Globus pallidus (tissue), 1 donor: ENCODE data around the gene POLR1F.
"Not testable (repeated sequence)": the region's sequence is repeated elsewhere in the genome, so short reads cannot be mapped to it uniquely, and the experiment has no call there.

Experiments used
- DNase-seq: peaks from one replicate; pipeline ENCODE4 v3.0.0-alpha.2; 2015; ENCODE audit warnings: low spot score

Gene POLR1F

GRCh38 chr7:19708397-19709248 lies at the start of gene POLR1F:
POLR1F (minus strand) TSS chr7:19709037; CDS start chr7:19709016, 21 bp downstream.
- DNase-seq, result peak; percentile 96

- DNase-seq, result no peak
These were observed 45.8 kb upstream of the POLR1F start for GRCh38 chr7:19754521-19755116.

GRCh38 chr7:19752020-19752419 lies 43.2 kb upstream of the POLR1F start:
- no peak for DNase-seq

GRCh38 chr7:19749658-19750057 lies 40.8 kb upstream of the POLR1F start:
- DNase-seq, result no peak

GRCh38 chr7:19747740-19748339 lies 39.0 kb upstream of the POLR1F start:
- DNase-seq, result peak; percentile 20

GRCh38 chr7:19744075-19744474 lies 35.2 kb upstream of the POLR1F start:
- no peak for DNase-seq

GRCh38 chr7:19728716-19729115 lies 19.9 kb upstream of the POLR1F start:
- no peak for DNase-seq

GRCh38 chr7:19725770-19726169 lies 16.9 kb upstream of the POLR1F start:
- DNase-seq, result no peak

- no peak for DNase-seq
These were observed 6.7 kb upstream of the POLR1F start for GRCh38 chr7:19715499-19715898.

- peak; percentile 37 for DNase-seq
These were observed 4.8 kb upstream of the POLR1F start for GRCh38 chr7:19713676-19714075.

- no peak for DNase-seq
These were observed 377 bp upstream of the POLR1F start for GRCh38 chr7:19709249-19709578.

GRCh38 chr7:19707240-19707639 lies 1.6 kb downstream of the POLR1F start:
- no peak for DNase-seq

GRCh38 chr7:19705663-19706062 lies 3.2 kb downstream of the POLR1F start:
- no peak for DNase-seq

GRCh38 chr7:19701471-19701870 lies 7.4 kb downstream of the POLR1F start:
- no peak for DNase-seq

GRCh38 chr7:19700936-19701335 lies 7.9 kb downstream of the POLR1F start:
- DNase-seq, result no peak

GRCh38 chr7:19698331-19698730 lies 10.5 kb downstream of the POLR1F start:
- no peak for DNase-seq

GRCh38 chr7:19696926-19697325 lies 11.9 kb downstream of the POLR1F start:
- DNase-seq, result no peak

GRCh38 chr7:19692111-19692828 lies 16.6 kb downstream of the POLR1F start:
- DNase-seq, result no peak

- no peak for DNase-seq
These were observed 18.1 kb downstream of the POLR1F start for GRCh38 chr7:19690736-19691135.

GRCh38 chr7:19689130-19689529 lies 19.7 kb downstream of the POLR1F start:
- not testable (repeated sequence) for DNase-seq

- no peak for DNase-seq
These were observed 27.2 kb downstream of the POLR1F start for GRCh38 chr7:19681596-19681995.

- DNase-seq, result no peak
These were observed 31.7 kb downstream of the POLR1F start for GRCh38 chr7:19677180-19677579.

- no peak for DNase-seq
These were observed 33.0 kb downstream of the POLR1F start for GRCh38 chr7:19675816-19676215.
